HTR-8/SVneo (cell line): ENCODE data around the gene TPSD1.
"Not testable (repeated sequence)": the region's sequence is repeated elsewhere in the genome, so short reads cannot be mapped to it uniquely, and the experiment has no call there.

ENCODE experiments used
- DNase-seq: peaks from one replicate; pipeline ENCODE4 v3.0.0; 2011; ENCODE audit warnings: low spot score, mixed read lengths; ENCODE audit not compliant: insufficient read length
- FAIRE-seq: peaks from 2 replicates; lab custom pipeline; 2011; peaks lifted over from hg19 to GRCh38; lab: Jason Lieb, UNC

The TPSD1 gene

DNA sequence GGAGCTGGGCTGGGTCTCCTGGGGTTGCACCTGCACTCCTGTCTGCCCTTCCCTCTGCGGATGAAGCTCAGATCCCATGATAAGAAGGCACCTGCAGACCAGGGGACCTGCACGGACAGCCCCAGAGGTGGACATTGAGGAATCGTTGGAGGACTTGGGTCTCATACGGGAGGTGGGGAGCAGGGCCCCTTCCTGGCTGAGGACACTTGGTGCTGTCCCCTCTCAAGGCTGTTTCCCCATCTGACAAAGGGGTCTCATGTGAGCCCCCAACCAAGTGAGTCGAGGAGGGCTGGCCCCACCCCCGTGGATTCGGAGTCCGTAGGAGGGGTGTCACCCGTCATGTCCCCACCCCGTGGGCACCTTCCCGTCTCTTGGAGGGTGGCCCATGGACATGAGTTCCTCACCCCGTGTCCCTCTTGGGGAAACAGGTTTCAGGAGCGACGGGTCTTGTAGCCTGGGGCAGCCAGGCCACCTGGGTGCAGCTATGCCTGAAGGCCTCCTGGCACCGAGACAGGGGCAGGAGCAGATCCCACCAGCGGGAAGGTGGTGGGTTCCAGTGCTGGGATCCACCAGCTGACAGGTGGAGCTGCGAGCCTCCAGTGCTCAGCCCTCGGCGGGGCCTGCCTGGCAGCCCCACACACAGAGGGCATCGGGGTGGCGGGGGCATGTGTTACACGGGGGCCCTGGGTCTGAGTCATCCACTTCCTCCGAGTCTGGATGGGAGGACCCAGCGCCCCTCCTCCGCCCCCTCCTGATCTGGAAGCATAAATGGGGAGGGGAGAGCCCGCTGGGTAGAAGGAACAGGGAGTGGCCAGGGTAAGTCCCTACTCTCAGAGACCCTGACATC is at the start of gene TPSD1:
TPSD1 (plus strand) TSS at position 794 of the 847 bp plus-strand sequence. CDS start 212 bp downstream, outside the sequence.
- not testable (repeated sequence) for DNase-seq, FAIRE-seq

DNA sequence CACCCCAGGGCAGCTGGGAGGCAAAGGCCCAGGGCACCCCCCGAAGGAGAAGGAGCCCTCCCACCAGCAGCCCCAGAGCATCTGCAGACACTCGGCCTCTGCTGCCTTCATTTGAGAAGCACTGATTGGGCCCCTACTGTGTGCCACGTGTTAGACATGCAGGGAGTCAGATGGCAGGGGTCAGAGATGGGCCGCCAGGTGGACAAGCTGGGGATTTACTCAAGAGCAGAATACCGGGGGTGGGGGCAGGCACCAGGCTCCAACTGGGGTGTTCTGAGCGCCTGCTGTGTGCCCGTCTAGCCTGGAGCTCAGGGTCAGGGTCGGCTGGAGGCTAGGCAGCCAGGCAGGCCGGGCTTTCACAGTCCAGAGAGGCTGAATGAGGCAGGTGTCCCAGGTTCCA is 49.5 kb upstream of the TPSD1 start:
- FAIRE-seq, result no peak
- no peak for DNase-seq

DNA sequence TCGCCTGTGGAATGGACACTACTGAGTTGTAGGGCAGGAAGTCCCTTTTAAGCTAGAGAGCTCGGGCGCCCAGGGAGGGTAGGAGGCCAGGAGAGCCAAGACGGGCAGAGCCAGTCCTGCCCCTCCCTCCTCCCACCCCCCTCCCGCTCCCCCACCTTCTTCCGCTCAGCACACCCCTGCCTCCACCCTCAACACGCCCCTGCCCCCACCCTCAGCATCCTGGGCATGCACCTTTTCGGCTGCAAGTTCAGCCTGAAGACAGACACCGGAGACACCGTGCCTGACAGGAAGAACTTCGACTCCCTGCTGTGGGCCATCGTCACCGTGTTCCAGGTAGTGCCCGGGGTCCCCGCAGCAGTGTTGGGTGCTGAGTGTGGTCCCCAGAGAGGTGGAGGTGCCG is 49.1 kb upstream of the TPSD1 start:
- no peak for DNase-seq
- no peak for FAIRE-seq

DNA sequence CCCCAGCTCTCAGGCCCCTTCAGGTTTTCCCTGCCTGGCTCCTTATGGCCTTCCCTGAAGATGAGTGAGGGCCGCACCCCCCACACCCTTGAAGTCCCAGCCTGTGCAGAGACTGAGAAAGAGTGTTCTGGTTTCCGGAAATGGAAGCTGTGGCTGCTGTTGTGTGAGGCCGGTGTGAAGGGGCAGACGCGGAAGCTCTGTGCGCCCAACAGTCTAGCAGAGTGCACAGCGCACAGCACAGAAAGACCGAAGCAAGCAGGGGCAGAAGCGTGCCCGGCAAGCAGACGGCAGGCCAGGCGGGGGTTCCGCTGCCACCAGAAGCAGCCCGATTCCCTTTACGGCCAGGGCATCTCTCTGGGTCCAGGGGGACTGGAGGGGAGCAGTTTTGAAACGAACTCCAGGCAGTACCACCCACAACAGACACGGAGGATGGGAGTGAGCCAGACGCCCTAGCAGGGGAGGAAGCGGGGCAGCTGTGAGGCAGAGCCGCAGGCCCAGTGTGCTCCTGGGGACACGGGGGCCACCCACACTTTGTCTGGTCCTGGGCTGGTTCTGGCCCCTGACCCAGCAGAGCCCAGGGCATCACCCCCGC is 47.5 kb upstream of the TPSD1 start:
- no peak for DNase-seq

DNA sequence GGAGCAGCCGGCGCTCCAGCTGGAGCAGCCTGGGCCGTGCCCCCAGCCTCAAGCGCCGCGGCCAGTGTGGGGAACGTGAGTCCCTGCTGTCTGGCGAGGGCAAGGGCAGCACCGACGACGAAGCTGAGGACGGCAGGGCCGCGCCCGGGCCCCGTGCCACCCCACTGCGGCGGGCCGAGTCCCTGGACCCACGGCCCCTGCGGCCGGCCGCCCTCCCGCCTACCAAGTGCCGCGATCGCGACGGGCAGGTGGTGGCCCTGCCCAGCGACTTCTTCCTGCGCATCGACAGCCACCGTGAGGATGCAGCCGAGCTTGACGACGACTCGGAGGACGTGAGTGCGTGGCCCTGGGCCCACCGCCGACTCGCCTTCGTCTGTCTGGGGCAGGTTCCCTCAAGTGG is 46.8 kb upstream of the TPSD1 start:
- FAIRE-seq, result no peak

More for the DNA sequence above, 47.5 kb upstream of the TPSD1 start:
- no peak for FAIRE-seq

DNA sequence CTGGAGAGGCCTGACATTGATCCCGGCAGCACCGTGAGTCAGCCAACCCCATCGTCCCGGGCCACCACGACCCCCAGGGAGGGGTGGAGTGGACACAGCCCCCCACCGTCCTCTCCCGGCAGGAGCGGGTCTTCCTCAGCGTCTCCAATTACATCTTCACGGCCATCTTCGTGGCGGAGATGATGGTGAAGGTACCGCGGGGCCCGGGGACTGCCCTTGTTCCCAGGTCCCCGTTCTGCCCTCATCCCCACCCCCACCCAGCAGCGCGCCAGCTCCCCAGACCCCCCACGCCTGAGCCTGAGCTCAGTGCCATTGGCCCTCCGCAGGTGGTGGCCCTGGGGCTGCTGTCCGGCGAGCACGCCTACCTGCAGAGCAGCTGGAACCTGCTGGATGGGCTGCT is 45.4 kb upstream of the TPSD1 start:
- FAIRE-seq, result no peak
- no peak for DNase-seq

More for the DNA sequence above, 46.8 kb upstream of the TPSD1 start:
- no peak for DNase-seq

DNA sequence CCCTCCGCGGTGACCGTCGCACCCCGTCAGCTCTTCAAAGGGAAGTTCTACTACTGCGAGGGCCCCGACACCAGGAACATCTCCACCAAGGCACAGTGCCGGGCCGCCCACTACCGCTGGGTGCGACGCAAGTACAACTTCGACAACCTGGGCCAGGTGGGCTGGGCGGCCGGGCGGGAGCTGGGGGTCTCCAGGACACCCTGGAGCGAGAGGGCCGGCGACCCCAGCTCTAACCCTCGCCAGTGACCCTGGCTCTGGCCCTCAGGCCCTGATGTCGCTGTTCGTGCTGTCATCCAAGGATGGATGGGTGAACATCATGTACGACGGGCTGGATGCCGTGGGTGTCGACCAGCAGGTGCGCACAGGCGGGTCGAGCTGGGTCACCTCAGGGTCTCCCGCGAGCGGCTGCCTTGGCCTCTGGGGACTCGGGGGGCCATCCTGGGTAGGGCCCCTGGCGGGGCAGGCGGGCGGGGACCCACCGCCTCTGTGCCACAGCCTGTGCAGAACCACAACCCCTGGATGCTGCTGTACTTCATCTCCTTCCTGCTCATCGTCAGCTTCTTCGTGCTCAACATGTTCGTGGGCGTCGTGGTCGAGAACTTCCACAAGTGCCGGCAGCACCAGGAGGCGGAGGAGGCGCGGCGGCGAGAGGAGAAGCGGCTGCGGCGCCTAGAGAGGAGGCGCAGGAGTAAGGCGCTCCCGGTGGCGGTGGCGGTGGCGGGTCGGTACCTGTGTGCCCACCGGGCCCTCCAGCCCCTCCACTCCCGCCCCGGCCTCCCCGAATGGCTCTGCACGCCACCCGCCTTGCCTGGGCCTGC is 44.2 kb upstream of the TPSD1 start:
- DNase-seq, result no peak

DNA sequence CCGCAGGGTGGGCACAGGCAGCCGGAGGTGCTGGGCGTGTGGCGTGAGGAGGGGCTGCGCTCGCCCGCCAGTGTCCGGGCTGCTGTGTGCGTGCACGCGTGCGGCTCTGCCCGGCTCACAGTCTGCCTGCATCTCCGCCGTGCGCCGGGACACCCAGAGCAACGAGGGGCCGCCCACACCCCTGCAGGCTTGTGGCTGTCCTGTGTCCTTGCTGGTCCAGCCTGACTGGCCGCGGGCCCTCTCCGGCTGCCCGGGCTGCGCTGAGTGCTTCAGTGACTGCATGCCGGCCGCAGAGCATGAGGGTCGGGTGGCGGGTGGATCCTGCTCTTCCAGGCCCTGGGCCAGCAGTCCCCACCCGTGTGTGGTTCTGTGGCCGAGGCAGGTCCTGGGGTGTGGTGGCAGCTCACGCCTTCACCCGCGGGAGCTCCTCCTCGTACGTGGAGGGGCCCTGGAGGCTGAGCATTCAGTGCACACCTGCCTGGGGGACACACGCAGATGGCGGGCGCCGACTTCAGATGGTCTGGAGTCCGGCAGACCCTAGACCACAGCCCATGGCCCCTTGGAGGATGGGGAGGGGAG is 43.2 kb upstream of the TPSD1 start:
- no peak for FAIRE-seq

More for the DNA sequence above, 44.2 kb upstream of the TPSD1 start:
- FAIRE-seq, result no peak

DNA sequence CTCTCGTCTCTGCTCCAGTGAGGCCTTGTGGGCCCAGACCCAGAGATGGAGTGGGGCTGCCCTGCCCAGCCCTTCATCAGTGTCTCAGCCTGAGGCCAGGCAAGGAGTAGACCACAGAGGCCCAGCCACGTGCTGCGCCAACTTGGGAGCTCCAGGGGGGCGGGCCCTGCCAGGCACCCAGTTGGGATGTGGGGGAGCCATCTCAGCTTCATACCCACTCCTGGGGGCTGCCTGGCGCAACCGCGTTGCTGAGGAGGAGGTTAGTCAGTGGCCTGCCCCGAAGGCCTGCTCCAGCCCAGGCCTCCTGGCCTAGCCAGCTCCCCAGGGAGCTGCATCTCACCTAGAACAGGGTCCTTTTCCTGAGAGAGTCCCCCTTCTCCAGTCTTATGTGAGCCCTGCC is 42.6 kb upstream of the TPSD1 start:
- no peak for DNase-seq
- no peak for FAIRE-seq

More for the DNA sequence above, 43.2 kb upstream of the TPSD1 start:
- no peak for DNase-seq

DNA sequence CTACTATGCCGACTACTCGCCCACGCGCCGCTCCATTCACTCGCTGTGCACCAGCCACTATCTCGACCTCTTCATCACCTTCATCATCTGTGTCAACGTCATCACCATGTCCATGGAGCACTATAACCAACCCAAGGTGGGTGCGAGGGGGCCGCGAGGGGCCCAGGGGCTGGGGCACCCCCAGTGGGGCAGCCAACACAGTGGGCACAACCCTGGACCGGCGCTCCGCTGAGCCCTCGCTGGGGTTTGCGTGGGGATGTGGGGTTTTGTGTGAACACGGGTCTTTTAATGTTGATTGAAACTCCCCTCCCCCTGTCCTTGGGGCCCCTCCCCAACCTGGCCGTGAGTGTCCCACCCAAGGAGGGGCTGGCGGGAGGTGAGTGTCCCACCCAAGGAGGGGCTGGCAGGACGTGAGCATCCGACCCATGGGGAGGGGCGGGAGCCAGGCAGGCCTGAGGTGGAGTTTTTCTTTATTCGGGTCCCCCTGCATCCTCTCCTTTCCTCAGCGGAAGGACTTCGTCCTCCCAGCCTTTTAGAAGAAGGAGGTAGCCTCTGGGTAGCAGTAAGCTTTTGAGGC is 42.0 kb upstream of the TPSD1 start:
- no peak for FAIRE-seq
- no peak for DNase-seq

DNA sequence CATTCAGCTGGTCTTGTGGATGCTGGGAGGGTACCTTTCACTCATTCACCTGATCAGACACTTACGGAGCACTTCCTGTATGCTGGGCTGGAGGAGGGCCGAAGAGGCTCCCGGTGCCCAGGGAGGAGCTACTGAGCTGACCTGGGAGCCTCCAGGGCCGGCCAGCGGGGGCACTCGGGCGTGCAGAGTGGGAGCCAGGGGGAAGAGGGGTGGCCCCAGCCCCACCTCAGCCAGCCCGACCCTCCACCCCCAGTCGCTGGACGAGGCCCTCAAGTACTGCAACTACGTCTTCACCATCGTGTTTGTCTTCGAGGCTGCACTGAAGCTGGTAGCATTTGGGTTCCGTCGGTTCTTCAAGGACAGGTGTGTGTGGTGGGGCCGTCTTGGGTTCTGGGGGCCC is 41.1 kb upstream of the TPSD1 start:
- FAIRE-seq, result no peak

DNA sequence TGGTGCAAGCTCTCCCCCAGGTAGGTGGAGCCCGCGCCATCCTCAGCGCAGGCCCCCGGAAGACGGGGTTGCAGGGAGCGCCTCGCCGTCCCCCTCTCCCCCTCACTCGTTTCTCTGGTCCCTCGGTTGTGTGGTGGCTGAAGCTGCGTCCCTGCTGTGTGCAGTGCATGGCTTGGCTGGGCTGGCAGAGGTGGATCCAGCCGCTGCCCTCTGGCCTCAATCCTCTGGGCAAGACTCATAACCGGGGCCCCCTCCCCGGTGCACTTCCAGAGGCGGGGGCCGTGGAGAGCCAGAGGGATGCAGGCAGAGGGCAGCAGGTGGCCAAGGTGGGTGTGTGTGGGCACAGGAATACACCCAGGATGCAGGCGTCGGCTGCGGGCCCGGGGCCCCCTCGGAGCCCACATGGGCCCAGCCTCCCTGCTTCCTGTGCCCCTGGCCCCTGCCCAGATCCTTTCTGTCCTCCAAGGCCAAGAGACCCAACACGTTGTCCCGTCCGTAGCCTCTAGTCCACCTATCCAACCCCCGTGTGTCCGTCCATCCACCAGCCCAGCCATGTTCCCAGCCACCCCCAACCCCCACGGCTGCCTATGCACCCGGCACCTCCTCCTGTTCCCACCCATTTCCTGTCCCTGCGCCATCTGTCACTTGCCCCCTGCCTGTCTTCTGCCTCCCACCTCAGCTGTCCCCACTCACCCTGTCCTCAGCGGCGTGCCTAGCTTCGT is 40.1 kb upstream of the TPSD1 start:
- no peak for FAIRE-seq
- no peak for DNase-seq

More for the DNA sequence above, 41.1 kb upstream of the TPSD1 start:
- no peak for DNase-seq

DNA sequence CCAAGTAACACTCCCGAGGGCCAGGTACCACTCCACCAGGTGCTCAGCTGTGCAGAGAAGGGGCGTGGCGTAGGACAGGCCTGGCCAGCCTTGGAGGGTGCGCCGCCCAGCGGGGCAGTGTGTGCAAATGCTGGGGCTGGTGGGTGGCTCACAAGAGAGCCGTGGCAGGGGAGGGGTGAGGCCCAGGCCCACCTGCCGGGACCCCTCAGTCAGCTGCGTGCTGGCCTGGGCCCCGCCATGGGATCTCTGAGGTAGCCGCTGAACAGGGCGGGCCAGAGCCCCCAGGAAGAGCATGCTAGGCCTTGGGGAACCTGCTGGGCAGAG is 39.6 kb upstream of the TPSD1 start:
- no peak for FAIRE-seq
- no peak for DNase-seq

DNA sequence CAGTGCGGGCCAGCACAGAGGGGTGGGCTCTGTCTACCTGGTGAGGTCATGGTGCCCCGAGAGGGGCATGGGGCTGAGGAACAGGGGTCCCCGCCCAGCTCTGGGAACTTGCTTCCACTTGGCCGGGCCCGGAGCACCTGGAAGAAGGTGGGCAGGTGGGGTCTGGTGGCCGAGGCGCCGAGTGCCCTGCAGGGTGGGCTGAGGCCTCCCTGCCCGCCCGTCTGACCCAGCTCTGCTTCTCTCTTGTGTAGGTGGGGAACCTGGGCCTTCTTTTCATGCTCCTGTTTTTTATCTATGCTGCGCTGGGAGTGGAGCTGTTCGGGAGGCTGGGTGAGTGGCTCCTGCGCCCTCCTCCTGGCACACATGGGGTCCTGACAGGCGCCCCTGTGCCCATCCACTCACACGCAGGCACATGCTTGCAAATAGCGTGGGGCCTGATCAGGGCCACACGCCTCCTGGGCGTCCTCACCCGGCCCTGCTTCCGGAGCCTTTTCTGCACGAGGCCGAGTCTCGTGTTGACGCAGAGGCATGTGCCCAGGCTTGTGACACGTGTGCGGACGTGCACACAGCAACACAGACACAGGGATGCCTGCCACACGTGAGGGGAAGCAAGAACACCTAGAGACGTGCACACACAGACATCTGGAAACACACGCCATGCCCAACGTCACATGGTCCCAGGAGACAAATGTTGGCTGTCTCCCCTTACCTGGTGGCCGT is 39.0 kb upstream of the TPSD1 start:
- DNase-seq (no peak), FAIRE-seq (no peak)

DNA sequence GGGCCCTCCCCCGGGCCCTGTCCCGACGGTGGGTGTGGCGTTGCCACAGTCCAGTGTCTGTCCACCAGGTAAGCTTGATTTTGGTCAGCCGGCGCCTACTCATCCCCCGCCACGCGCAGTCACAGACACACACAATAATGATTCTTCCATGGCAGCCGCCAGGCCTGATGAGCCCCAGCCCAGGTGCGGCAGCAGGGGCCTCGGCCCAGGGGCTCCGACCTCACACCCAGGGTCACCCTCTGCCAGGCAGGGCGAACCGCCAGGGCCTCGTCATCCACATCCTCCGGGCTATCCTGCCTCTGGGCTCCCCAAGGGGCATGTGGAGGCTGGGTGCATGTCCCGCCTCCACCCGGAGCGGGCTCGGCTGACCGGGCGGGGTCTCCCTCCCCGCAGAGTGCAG is 38.3 kb upstream of the TPSD1 start:
- DNase-seq, result no peak
- no peak for FAIRE-seq

DNA sequence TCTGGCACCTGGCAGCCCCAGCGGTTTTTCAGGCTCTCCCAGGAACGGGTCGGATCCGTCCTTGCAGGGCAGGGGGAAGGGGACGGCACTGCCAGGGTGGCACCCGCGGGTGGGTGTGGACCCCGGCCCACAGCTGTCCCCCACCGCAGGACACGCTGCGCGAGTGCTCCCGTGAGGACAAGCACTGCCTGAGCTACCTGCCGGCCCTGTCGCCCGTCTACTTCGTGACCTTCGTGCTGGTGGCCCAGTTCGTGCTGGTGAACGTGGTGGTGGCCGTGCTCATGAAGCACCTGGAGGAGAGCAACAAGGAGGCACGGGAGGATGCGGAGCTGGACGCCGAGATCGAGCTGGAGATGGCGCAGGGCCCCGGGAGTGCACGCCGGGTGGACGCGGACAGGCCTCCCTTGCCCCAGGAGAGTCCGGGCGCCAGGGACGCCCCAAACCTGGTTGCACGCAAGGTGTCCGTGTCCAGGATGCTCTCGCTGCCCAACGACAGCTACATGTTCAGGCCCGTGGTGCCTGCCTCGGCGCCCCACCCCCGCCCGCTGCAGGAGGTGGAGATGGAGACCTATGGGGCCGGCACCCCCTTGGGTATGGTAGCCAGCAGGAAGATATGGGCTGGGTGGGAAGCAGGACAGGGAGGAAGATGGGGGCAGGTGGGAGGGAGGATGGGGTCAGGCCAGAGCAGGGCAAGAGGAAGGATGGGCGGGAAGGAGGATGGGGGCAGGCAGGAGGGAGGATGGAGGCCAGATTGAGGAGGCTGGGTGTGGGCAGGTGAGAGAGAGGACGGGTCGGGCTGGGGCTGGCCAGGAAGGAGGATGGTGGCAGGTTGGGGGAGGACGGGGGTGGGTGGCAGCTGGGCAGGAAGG is 37.6 kb upstream of the TPSD1 start:
- FAIRE-seq (no peak), DNase-seq (no peak)

DNA sequence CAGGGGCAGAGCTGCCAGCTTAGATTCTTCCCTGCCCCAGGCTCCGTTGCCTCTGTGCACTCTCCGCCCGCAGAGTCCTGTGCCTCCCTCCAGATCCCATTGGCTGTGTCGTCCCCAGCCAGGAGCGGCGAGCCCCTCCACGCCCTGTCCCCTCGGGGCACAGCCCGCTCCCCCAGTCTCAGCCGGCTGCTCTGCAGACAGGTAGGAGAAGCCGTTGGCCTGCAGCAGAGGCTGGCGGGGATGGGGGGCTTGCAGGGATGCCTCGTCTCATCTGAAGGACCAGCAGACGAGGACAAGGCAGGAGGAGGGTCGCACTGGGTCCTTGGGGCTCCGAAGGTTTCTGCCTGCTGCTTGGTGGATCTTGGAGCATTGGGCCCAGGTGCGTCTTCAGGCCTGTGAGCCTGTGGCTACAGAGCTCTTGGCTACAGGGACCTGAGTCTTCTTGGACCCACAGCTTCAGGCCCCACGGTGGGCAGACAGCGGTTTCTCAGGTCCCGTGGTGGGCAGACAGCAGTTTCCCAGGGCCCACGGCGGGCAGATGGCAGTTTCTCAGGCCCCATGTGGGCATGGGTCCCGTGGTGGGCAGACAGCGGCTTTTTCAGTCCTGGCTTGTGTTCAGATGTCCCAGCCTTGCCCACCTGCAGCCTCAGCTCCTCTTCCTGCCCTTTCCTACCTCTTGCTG is 36.8 kb upstream of the TPSD1 start:
- no peak for FAIRE-seq
- DNase-seq, result no peak
